Sigmoid colon (tissue), 4 donors: ENCODE results near the gene COLEC11.

ENCODE experiments used
- EP300 ChIP-seq, 4 donors: sonication (generic); formaldehyde crosslinking; IDR thresholded peaks; one replicate each; pipeline ENCODE4 v1.6.1; 2017; ENCODE audit warnings: antibody characterized with exemption in 4 of 4
- POLR2A ChIP-seq, 2 donors: fragments of 450-650 bp; IDR thresholded peaks; one replicate each; pipeline ENCODE4 v1.6.1; 2016; ENCODE audit warnings: antibody characterized with exemption in 2 of 2, mild to moderate bottlenecking in 2 of 2, moderate library complexity in 2 of 2
- TF ChIP-seq, protein P1 (sequence below), 4 experiments: fragments of 450-650 bp in 3 of 4; fragments of 200-600 bp in 1 of 4; IDR thresholded peaks; one replicate each; pipeline ENCODE4 v1.5.1; 2016 to 2019; ENCODE audit warnings: antibody characterized with exemption in 4 of 4, mild to moderate bottlenecking in 3 of 4, moderate library complexity in 2 of 4

DNA sequence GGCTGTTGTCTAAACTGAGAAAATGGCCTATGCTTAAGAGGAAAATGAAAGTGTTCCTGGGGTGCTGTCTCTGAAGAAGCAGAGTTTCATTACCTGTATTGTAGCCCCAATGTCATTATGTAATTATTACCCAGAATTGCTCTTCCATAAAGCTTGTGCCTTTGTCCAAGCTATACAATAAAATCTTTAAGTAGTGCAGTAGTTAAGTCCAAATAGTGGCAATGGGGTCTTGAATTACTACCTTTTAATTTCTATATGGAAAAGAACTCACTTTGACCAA is 49.3 kb downstream of the COLEC11 start:
- TF ChIP-seq, protein P1, sequence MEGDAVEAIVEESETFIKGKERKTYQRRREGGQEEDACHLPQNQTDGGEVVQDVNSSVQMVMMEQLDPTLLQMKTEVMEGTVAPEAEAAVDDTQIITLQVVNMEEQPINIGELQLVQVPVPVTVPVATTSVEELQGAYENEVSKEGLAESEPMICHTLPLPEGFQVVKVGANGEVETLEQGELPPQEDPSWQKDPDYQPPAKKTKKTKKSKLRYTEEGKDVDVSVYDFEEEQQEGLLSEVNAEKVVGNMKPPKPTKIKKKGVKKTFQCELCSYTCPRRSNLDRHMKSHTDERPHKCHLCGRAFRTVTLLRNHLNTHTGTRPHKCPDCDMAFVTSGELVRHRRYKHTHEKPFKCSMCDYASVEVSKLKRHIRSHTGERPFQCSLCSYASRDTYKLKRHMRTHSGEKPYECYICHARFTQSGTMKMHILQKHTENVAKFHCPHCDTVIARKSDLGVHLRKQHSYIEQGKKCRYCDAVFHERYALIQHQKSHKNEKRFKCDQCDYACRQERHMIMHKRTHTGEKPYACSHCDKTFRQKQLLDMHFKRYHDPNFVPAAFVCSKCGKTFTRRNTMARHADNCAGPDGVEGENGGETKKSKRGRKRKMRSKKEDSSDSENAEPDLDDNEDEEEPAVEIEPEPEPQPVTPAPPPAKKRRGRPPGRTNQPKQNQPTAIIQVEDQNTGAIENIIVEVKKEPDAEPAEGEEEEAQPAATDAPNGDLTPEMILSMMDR (IDR thresholded peaks at IDR 0.05): no peak
- TF ChIP-seq POLR2A (IDR thresholded peaks at IDR 0.05): no peak
- TF ChIP-seq EP300 (IDR thresholded peaks at IDR 0.05): no peak
